ENCODE measurements around the gene SRM.
"Not testable (repeated sequence)": the region's sequence is repeated elsewhere in the genome, so short reads cannot be mapped to it uniquely, and the experiment has no call there.

DNA sequence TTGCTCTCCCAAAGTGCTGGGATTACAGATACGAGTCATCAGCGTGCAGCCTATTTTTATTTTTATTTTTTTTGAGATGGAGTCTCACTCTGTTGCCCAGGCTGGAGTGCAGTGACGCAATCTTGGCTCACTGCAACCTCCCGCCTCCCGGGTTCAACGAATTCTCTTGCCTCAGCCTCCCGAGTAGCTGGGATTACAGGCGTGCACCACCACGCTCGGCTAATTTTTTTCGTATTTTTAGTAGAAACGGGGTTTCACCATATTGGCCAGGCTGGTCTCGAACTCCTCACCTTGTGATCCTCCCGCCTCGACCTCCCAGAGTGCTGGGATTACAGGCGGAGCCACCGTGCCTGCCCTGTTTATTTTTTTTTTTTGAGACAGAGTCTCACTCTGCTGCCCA lies 41.0 kb upstream of the SRM start:
- TF ChIP-seq, protein P1, sequence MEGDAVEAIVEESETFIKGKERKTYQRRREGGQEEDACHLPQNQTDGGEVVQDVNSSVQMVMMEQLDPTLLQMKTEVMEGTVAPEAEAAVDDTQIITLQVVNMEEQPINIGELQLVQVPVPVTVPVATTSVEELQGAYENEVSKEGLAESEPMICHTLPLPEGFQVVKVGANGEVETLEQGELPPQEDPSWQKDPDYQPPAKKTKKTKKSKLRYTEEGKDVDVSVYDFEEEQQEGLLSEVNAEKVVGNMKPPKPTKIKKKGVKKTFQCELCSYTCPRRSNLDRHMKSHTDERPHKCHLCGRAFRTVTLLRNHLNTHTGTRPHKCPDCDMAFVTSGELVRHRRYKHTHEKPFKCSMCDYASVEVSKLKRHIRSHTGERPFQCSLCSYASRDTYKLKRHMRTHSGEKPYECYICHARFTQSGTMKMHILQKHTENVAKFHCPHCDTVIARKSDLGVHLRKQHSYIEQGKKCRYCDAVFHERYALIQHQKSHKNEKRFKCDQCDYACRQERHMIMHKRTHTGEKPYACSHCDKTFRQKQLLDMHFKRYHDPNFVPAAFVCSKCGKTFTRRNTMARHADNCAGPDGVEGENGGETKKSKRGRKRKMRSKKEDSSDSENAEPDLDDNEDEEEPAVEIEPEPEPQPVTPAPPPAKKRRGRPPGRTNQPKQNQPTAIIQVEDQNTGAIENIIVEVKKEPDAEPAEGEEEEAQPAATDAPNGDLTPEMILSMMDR (IDR thresholded peaks at IDR 0.05): not testable (repeated sequence)
- TF ChIP-seq POLR2A (IDR thresholded peaks at IDR 0.05): not testable (repeated sequence)
